Activated CD8-positive, alpha-beta memory T cell treated with anti-CD3 and anti-CD28 coated beads, Interleukin-2, amount 50 U/mL, for 1 hour (primary cell): ENCODE measurements around the gene GID8.

Source experiments
- DNase-seq: peaks from one replicate; pipeline ENCODE4 v3.0.0-alpha.2; 2020; ENCODE audit errors: extremely low read depth

Gene GID8

DNA sequence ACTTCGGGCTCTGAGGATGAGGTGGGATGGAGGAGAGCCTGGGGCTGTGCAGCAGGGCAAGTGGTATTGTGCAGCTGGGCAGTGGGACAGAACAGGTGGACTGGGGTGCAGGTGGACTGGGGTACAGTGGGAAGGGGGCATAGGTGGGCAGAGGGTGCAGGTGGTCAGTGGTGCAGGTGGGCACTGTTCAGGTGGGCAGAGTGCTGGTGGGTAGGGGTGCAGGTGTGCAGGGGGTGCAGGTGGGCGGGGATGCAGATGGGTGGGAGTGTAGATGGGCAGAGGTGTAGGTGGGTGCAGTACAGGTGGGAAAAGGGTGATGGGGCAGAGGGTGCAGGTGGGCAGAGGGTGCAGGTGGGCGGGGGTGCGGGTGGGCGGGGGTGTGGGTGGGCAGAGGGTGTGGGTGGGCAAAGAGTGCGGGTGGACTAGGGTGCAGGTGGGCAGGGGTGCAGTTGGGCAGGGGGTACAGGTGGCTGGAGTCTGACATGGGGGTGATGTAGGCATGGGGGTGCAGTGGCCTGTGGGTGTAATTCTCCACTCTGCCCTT lies 48.4 kb downstream of the GID8 start:
- no peak for DNase-seq

DNA sequence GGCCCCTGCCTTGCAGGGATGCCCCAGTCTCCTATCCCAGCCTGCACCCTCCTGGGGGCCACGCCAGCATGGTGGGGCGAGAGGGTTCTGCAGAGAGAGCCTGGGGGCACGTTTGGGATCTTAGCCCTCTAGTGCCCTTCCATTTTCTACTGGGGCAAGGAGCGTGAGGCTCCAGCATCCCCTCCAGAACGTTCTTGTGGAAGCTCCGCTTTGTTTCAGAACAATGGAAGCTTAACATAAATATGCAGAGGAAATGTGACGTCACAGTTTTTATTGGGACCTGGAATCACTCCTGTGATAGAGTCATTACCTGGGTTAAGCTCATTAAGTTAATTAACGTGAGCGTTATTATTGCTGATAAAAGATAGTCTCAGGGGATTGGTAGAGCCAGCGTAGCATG lies 49.2 kb downstream of the GID8 start:
- DNase-seq, result no peak

DNA sequence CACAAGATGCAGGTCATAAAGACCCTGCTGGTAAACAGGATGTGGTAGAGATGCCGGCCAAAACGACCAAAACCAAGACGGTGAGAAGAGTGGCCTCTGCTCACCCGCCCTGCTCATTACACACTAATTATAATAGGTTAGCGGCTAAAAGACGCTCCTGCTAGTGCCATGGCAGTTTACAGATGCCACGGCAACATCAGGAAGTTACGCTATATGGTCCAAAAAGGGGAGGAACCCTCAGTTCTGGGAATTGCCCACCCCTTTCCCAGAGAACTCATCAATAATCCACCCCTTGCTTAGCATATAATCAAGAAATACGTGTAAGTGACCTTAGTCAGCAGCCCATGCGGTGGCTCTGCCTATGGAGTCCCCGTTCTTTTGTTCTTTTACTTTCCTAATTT lies 51.3 kb downstream of the GID8 start:
- no peak for DNase-seq

DNA sequence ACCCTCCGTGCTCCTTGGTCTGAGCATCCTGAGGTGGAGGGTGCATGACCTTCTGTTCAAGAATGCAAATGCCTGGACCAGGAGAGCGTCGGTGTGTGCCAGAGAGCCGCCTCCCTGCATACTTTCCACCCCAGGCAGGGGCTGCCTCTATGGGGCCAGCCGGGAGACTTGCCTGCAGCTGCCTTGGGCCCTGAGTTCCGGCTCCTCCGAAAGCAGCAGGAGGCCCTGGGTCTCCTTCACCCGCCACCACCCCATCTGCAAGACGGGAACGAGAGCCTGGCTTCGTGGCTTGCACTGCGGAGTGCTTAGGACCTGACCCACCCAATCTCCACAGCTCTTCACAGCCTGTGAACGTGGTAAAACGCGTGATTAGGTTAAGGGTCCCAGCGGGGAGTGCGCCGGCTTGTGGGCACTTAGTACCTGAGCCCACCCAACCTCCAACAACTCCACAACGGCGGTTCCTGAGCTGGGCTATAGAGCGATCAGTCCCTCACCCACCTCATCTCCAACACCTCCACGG lies 52.4 kb downstream of the GID8 start:
- no peak for DNase-seq

DNA sequence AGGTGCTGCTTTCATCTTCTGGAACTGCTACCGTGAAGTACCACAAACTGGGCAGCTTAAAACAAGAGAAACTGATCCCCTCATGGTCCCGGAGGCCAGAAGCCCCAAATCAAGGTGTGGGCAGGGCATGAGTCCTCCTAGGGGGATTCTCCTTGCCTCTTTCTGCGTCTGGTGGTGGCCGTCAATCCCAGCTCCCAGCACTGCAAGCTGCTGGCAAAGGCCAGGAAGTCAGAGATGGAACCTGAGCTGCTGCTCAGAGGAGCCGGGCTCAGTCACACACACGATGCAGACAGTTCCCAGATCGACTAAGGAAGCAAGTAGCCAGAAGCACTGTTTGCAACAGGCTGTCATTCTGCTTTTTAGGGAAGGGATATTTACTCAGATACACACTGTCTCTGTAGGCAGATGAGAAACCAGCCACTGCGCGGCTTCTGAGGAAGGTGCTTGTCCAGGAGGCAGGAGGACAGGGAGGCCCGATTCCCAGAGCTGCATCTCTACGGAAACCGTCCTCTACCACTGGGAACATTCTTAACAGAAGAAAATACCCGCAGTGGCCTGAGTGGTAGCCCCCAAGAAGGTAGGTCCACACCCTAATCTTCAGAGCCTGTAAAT lies 53.4 kb downstream of the GID8 start:
- DNase-seq, result no peak

DNA sequence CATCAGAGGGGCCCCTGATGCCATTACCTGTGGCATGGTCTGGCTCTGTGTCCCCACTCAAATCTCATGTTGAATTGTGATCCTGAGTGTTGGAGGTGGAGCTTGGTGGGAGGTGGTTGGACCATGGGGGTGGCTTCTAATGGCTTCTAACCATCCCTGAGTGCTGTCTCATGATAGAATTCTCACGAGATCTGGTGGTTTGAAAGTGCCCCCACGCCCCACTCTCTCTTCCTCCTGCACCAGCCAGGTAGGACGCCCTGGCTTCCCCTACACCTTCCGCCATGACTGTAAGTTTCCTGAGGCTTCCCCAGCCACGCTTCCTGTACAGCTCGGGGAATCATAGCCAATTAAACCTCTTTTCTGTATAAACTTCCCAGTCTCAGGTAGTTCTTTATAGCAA lies 53.9 kb downstream of the GID8 start:
- DNase-seq, result no peak

DNA sequence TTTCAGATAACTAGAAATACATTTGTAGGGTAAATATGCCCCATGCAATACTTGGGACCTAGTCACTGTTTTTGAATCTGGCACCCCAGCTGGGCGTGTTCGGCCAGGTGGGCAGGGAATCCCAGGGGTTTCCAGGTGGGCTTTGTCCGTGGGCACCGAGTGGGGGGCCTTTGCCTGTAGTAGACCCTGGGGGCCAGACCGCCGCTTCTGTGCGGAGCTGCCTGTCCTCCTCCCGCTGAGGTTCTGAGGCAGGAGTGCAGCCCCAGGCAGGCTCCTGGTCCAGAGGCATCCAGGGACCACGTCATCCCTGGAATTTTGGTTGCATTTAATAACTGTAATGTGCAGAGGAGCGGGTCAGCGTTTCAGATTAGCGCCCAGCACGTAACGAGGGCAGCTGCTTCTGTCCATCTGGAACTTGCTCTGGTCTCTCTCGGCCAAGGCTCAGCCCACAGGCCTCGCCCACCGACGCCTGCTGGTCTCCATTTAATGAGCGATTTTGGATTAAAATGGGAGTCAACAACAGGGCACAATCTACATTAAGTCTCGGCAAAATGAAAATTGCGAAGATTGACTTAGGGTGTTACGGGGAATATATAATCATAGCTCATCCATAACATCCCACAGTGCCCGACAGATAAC lies 56.0 kb downstream of the GID8 start:
- DNase-seq, result no peak

DNA sequence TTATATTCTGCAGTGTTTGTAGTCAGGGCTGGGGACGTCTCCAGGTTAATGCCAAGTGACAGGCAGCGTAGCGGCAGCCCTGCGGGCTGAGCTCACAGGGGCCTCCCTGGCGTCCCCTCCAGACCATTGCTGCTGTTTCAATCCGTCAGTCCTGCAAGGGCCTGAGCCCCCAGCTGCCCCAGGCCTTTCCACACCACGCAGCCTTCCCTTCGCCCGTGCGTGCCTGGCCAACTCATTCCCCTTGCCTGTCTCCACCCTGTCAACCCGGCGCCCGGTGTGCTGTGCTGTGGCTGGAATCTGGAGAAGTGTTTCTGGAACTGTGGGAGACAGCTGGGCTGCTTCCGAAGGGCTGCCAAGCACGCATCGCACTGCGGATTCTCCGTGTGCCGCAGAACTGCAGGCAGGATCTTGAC lies 56.9 kb downstream of the GID8 start:
- DNase-seq, result no peak

DNA sequence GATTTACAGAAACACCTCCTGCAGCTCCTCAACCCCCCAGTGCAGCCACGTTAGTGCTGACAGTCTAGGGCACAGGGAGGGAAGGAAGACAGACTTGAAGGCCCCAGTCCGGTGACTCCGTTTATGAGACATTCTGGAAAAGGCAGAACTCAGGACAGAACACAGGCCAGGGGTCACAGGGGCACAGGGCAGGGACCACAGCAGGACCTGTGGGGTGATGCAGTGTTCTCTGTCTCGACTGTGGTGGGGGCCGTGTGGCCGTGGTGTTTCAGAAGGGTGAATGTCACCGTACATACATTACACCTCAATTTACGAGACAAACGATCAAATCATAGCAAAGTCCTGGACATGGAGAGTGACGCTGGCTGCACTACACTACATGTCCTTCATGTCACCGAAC lies 57.5 kb downstream of the GID8 start:
- no peak for DNase-seq

DNA sequence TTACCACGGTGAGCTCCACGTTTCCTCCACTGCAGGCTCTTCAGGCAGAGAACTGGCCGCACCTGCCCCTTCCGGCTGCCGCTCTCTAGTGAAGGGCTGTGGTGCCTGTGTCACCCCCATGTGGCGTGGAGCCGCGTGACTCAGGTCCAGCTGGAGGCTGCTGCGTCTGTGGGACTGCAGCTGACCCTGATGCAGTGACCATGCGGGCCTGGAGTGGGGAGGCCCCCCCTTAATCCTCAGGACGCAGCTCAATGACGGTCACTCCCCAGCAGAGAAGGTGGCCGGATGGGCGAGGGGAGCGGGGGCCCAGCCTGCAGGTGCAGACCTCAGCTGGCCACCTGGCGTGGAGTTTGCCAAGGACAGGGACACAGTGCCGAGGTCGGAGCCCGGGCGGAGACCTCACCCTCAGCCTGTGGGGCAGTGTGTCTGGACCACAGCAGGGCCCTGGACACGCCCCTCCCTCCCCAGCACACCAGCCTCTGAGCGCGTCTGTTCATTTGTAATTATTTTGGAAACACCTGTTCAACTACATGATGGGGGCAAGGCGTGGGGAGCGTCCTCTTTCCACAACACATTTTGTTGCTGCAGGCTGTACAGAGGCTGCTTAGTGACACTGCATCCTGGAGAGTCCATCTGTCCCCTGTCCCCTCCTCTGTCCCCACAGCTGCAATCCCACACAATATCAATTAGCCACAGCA lies 58.1 kb downstream of the GID8 start:
- no peak for DNase-seq

DNA sequence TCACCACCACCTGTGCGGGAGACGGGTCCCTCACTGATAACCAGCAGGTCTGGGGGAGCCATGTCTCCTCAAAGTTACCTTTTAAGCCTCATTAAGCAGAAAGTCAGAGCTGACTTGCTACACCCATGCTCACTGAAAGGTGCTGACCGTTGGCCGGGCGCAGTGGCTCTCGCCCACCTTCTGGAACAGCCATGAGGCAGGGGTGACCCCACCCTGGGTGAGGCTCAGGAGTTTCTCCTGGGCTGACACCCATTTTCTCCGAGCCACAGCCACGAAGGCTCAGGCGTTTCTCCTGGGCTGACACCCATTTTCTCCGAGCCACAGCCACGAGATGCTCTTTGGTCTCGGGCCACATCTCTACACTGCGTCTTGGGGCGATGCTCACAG lies 58.6 kb downstream of the GID8 start:
- no peak for DNase-seq

DNA sequence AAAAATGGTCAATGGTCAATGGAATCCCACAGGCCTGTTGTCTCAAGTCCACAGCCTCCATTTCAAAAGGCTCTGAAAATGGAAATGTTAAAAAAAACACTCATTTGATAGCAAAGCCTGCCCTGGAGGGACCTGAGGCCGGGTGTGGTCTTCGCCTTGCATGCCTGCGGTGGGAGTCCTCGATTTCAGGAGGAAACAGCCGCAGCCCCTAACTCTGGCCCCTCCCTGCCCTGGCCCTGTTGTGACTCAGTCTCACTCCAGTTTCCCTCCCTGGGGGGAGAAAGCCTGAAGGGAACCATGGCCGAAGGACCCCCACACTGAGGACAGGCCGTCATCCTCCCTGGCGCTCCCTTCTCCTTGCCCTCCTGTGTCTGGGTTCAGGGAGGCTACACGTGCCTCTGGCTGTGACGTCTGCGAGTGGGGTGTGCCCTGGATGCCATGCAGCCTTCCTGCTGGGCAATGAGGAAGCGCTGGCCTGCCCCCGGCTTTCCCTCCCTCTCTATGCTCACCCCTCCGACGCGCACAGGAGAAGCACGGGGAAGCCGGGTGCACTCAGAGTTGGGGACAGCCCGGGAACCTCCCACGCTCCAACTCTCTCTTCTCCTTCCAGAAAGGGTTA lies 59.6 kb downstream of the GID8 start:
- no peak for DNase-seq
